Ovary (tissue), 1 donor: ENCODE results near the gene FAR1.
"Not testable (repeated sequence)": the region's sequence is repeated elsewhere in the genome, so short reads cannot be mapped to it uniquely, and the experiment has no call there.

Experiments used
- EP300 ChIP-seq: sonication (generic); formaldehyde crosslinking; IDR thresholded peaks from one replicate; pipeline ENCODE4 v1.6.1; 2017; ENCODE audit warnings: antibody characterized with exemption
- POLR2A ChIP-seq: fragments of 450-650 bp; IDR thresholded peaks from one replicate; pipeline ENCODE4 v1.6.1; 2017; ENCODE audit warnings: antibody characterized with exemption, mild to moderate bottlenecking, moderate library complexity

DNA sequence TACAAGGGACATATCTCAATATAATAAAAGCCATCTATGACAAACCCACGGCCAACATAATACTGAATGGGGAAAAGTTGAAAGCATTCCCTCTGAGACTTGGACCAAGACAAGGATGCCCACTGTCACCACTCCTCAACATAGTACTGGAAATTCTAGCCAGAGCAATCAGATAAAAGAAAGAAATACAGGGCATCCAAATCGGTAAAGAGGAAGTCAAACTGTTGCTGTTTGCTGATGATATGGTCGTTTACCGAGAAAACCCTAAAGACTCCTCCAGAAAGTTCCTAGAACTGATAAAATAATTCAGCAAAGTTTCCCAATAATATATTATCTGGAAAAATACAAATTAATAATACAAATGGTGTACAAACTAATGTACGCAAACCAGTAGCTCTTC lies 84.8 kb downstream of the FAR1 start:
- not testable (repeated sequence) for TF ChIP-seq EP300, POLR2A
